Gastrocnemius medialis (tissue), 4 donors: ENCODE measurements around the gene NAV2.

Source experiments
- CTCF ChIP-seq, 5 experiments: fragments of 450-650 bp in 3 of 5; fragments of 200-600 bp in 2 of 5; sonication (generic) in 2 of 5; IDR thresholded peaks in 4 of 5; conservative IDR thresholded peaks in 1 of 5; 1 replicate in 4 of 5; 2 replicates in 1 of 5; pipeline ENCODE4 v1.5.1; 2016 to 2019; ENCODE audit warnings: antibody characterized with exemption in 5 of 5, mild to moderate bottlenecking in 3 of 5, moderate library complexity in 3 of 5
- POLR2A ChIP-seq, 2 donors: fragments of 450-650 bp; IDR thresholded peaks; one replicate each; pipeline ENCODE4 v1.6.1; 2017; ENCODE audit warnings: antibody characterized with exemption in 2 of 2, mild to moderate bottlenecking in 2 of 2, moderate library complexity in 2 of 2

- TF ChIP-seq POLR2A (IDR thresholded peaks at IDR 0.05) (no peak), CTCF (IDR thresholded peaks at IDR 0.05 in 4 of 5, conservative IDR thresholded peaks at IDR 0.05 in 1 of 5) (no peak)
Measured at GRCh38 chr11:19763330-19763729, 50.7 kb downstream of the NAV2 start.
